Neuronal stem cell (in vitro differentiated cells): ENCODE results near the gene TGM5.
A peak's percentile ranks its signal among the peaks of the same experiment; 100 is the strongest.

Experiments
- DNase-seq: peaks from one replicate; pipeline ENCODE4 v3.0.0-alpha.2; 2013; ENCODE audit warnings: low spot score
- H2AFZ ChIP-seq: one replicate; pipeline ENCODE4 v1.6.1; 2013; ENCODE audit warnings: mild to moderate bottlenecking, low read length, inconsistent platforms
- H2AK5ac ChIP-seq: 2 replicates; pipeline ENCODE4 v1.6.1; 2013; ENCODE audit warnings: low read depth, mild to moderate bottlenecking, inconsistent platforms, low read length, moderate library complexity, mixed read lengths
- H2BK120ac ChIP-seq: 2 replicates; pipeline ENCODE4 v1.6.1; 2013; ENCODE audit warnings: low read depth, mild to moderate bottlenecking, inconsistent platforms, low read length, moderate library complexity, mixed read lengths
- H2BK12ac ChIP-seq: one replicate; pipeline ENCODE4 v1.6.1; 2013; ENCODE audit warnings: low read length, inconsistent platforms
- H2BK15ac ChIP-seq: 2 replicates; pipeline ENCODE4 v1.6.1; 2013; ENCODE audit warnings: mild to moderate bottlenecking, low read length, inconsistent platforms, mixed read lengths
- H2BK5ac ChIP-seq: one replicate; pipeline ENCODE4 v1.6.1; 2013; ENCODE audit warnings: inconsistent platforms, mild to moderate bottlenecking, low read length, moderate library complexity
- H3K14ac ChIP-seq: one replicate; pipeline ENCODE4 v1.6.1; 2013; ENCODE audit warnings: low read length, inconsistent platforms
- H3K18ac ChIP-seq: 2 replicates; pipeline ENCODE4 v1.6.1; 2013; ENCODE audit warnings: low read length, inconsistent platforms
- H3K23ac ChIP-seq: 2 replicates; pipeline ENCODE4 v1.6.1; 2013; ENCODE audit warnings: low read depth, mild to moderate bottlenecking, mixed read lengths, low read length, inconsistent platforms; ENCODE audit not compliant: poor library complexity
- H3K27ac ChIP-seq: replicated peaks from 3 replicates; pipeline ENCODE4 v1.5.1; 2013; ENCODE audit warnings: low read length, inconsistent platforms
- H3K27me3 ChIP-seq, 3 experiments: 2 replicates each; pipeline ENCODE4 v1.6.1; 2013; ENCODE audit warnings: low read length in 3 of 3, mild to moderate bottlenecking in 2 of 3, inconsistent platforms in 1 of 3, low read depth in 1 of 3, mixed read lengths in 1 of 3, moderate library complexity in 1 of 3; ENCODE audit not compliant: control insufficient read depth in 3 of 3, insufficient read depth in 3 of 3
- H3K36me3 ChIP-seq, 2 donors: replicated peaks in 1 of 2; 2 replicates each; pipeline ENCODE4 v1.6.1; 2013; ENCODE audit warnings: low read length in 2 of 2; ENCODE audit not compliant: control insufficient read depth in 2 of 2, insufficient read depth in 2 of 2
- H3K4ac ChIP-seq: 2 replicates; pipeline ENCODE4 v1.6.1; 2013; ENCODE audit warnings: inconsistent platforms, mild to moderate bottlenecking, low read length, moderate library complexity
- H3K4me1 ChIP-seq, 2 donors: 1 replicate in 1 of 2; 2 replicates in 1 of 2; pipeline ENCODE4 v1.6.1; 2013; ENCODE audit warnings: low read length in 2 of 2, low read depth in 1 of 2; ENCODE audit not compliant: control insufficient read depth in 2 of 2, insufficient read depth in 1 of 2
- H3K4me2 ChIP-seq: one replicate; pipeline ENCODE4 v1.6.1; 2013; ENCODE audit warnings: mild to moderate bottlenecking, low read length, inconsistent platforms; ENCODE audit not compliant: insufficient read depth, poor library complexity, severe bottlenecking
- H3K4me3 ChIP-seq, 2 donors: 2 replicates each; pipeline ENCODE4 v1.5.1; 2013; ENCODE audit warnings: low read length in 2 of 2, mild to moderate bottlenecking in 2 of 2, inconsistent platforms in 1 of 2, moderate library complexity in 1 of 2
- H3K79me1 ChIP-seq: one replicate; pipeline ENCODE4 v1.6.1; 2013; ENCODE audit warnings: low read depth, mild to moderate bottlenecking, inconsistent platforms, low read length, moderate library complexity
- H3K9ac ChIP-seq: one replicate; pipeline ENCODE4 v1.6.1; 2013; ENCODE audit warnings: mild to moderate bottlenecking, low read depth, low read length, inconsistent platforms; ENCODE audit not compliant: poor library complexity
- H3K9me3 ChIP-seq, 2 donors: replicated peaks in 1 of 2; 2 replicates each; pipeline versions ENCODE3 to v1.6.1; 2013; ENCODE audit warnings: low read length in 2 of 2, mild to moderate bottlenecking in 2 of 2, inconsistent platforms in 1 of 2, low read depth in 1 of 2, mixed read lengths in 1 of 2, moderate library complexity in 1 of 2; ENCODE audit not compliant: control insufficient read depth in 2 of 2, insufficient read depth in 1 of 2
- H4K8ac ChIP-seq: one replicate; pipeline ENCODE4 v1.6.1; 2013; ENCODE audit warnings: low read depth, mild to moderate bottlenecking, inconsistent platforms, low read length, moderate library complexity
- H4K91ac ChIP-seq: one replicate; pipeline ENCODE4 v1.6.1; 2013; ENCODE audit warnings: low read length, low read depth, mild to moderate bottlenecking, inconsistent platforms; ENCODE audit not compliant: poor library complexity
- WGBS, 2 donors: extraction: QIAGEN DNeasy Blood & Tissue Kit; methylation state at CpG; one replicate each; pipeline ENCODE4 v1.1.7; 2013; ENCODE audit warnings: missing lambda C conversion rate in 2 of 2, mixed read lengths in 1 of 2; ENCODE audit not compliant: insufficient read length in 2 of 2, insufficient replicate concordance in 1 of 2; ENCODE audit errors: extremely low coverage in 2 of 2; 5-methylcytosine and 5-hydroxymethylcytosine counted together

TGM5 gene

GRCh38 chr15:43212951-43213350, 53.8 kb downstream of the TGM5 start:
- no peak overlapping the region for H3K4ac ChIP-seq
- no peak overlapping the region for H3K27ac ChIP-seq
- H2AK5ac ChIP-seq: no peak overlapping the region
- H2BK12ac ChIP-seq: no peak overlapping the region
- DNase-seq: no peak
- no peak overlapping the region for H2AFZ ChIP-seq
- H3K9me3 ChIP-seq: no peaks in the 10 kb centered on the region
- no peaks in the 10 kb centered on the region for H3K79me1 ChIP-seq
- H3K9ac ChIP-seq: no peak overlapping the region
- H3K4me2 ChIP-seq: no peak overlapping the region
- peaks cover 0 to 38% (median 0%) of the 10 kb centered on the region in 3 experiments for H3K27me3 ChIP-seq
- H2BK15ac ChIP-seq: no peak overlapping the region
- no peak overlapping the region for H2BK5ac ChIP-seq
- no peak overlapping the region for H3K14ac ChIP-seq
- no peak overlapping the region for H2BK120ac ChIP-seq
- no peak overlapping the region for H4K8ac ChIP-seq
- H3K36me3 ChIP-seq: no peaks in the 10 kb centered on the region
- no peak overlapping the region for H4K91ac ChIP-seq
- H3K23ac ChIP-seq: no peak overlapping the region
- H3K18ac ChIP-seq: no peak overlapping the region
- no peak overlapping the region for H3K4me3 ChIP-seq
- H3K4me1 ChIP-seq: no peaks in the 10 kb centered on the region

- H3K36me3 ChIP-seq: no peaks in the 10 kb centered on the region
- no peak overlapping the region for H3K4ac ChIP-seq
- no peak overlapping the region for H3K27ac ChIP-seq
- H3K27me3 ChIP-seq: peaks cover 0 to 44% (median 0%) of the 10 kb centered on the region in 3 experiments
- WGBS, 2 donors: no CpG with 5 or more reads among the region's 8 CpGs
- H3K23ac ChIP-seq: no peak overlapping the region
- H3K4me2 ChIP-seq: no peak overlapping the region
- no peak overlapping the region for H3K4me3 ChIP-seq
- no peak overlapping the region for H3K9ac ChIP-seq
- H2AFZ ChIP-seq: no peak overlapping the region
- H4K8ac ChIP-seq: no peak overlapping the region
- no peak for DNase-seq
- H4K91ac ChIP-seq: no peak overlapping the region
- no peak overlapping the region for H3K18ac ChIP-seq
- H3K9me3 ChIP-seq: no peaks in the 10 kb centered on the region
- H3K79me1 ChIP-seq: no peaks in the 10 kb centered on the region
- no peak overlapping the region for H2AK5ac ChIP-seq
- H2BK120ac ChIP-seq: no peak overlapping the region
- no peak overlapping the region for H2BK12ac ChIP-seq
- no peak overlapping the region for H2BK5ac ChIP-seq
- no peak overlapping the region for H2BK15ac ChIP-seq
- H3K4me1 ChIP-seq: no peaks in the 10 kb centered on the region
- H3K14ac ChIP-seq: no peak overlapping the region
These were observed 54.4 kb downstream of the TGM5 start for GRCh38 chr15:43212299-43212698.

- no peak overlapping the region for H2BK12ac ChIP-seq
- no peak overlapping the region for H4K91ac ChIP-seq
- no peak overlapping the region for H3K27ac ChIP-seq
- WGBS, 2 donors: no CpG with 5 or more reads among the region's 4 CpGs
- H2AFZ ChIP-seq: no peak overlapping the region
- H3K4me1 ChIP-seq: no peaks in the 10 kb centered on the region
- H3K9me3 ChIP-seq: no peaks in the 10 kb centered on the region
- DNase-seq: no peak
- no peak overlapping the region for H2AK5ac ChIP-seq
- no peaks in the 10 kb centered on the region for H3K36me3 ChIP-seq
- H3K4ac ChIP-seq: no peak overlapping the region
- H4K8ac ChIP-seq: no peak overlapping the region
- peaks cover 0 to 50% (median 0%) of the 10 kb centered on the region in 3 experiments for H3K27me3 ChIP-seq
- H2BK5ac ChIP-seq: no peak overlapping the region
- H3K4me2 ChIP-seq: no peak overlapping the region
- H3K23ac ChIP-seq: no peak overlapping the region
- no peak overlapping the region for H3K14ac ChIP-seq
- no peak overlapping the region for H2BK15ac ChIP-seq
- H3K9ac ChIP-seq: no peak overlapping the region
- no peaks in the 10 kb centered on the region for H3K79me1 ChIP-seq
- no peak overlapping the region for H3K4me3 ChIP-seq
- no peak overlapping the region for H3K18ac ChIP-seq
- no peak overlapping the region for H2BK120ac ChIP-seq
These were observed 55.4 kb downstream of the TGM5 start for GRCh38 chr15:43211224-43211735.

- Histone ChIP-seq H2AK5ac (no peak overlapping the region), H4K91ac (no peak overlapping the region), H3K79me1 (no peaks in the 10 kb centered on the region), H3K23ac (no peak overlapping the region), H3K27me3 (peaks cover 0 to 55% (median 0%) of the 10 kb centered on the region in 3 experiments), H3K27ac (no peak overlapping the region), H4K8ac (peak overlapping the region; percentile 66), H3K4me3 (no peak overlapping the region), H3K18ac (peak overlapping the region; percentile 23), H2AFZ (no peak overlapping the region), H3K14ac (no peak overlapping the region), H3K9ac (no peak overlapping the region), H2BK120ac (no peak overlapping the region), H2BK15ac (no peak overlapping the region), H3K4me2 (no peak overlapping the region), H3K4ac (no peak overlapping the region), H2BK5ac (no peak overlapping the region), H3K4me1 (no peaks in the 10 kb centered on the region), H2BK12ac (no peak overlapping the region), H3K36me3 (no peaks in the 10 kb centered on the region), H3K9me3 (no peaks in the 10 kb centered on the region)
- no peak for DNase-seq
- no CpG with 5 or more reads among the region's 9 CpGs for WGBS, 2 donors
These were observed 55.9 kb downstream of the TGM5 start for GRCh38 chr15:43210807-43211206.
